ENCODE results near the gene CCND2. TPM values are rescaled to one million over a fixed set of nuclear protein-coding genes. Genes with fewer than 3 reads are reported as not detected.

The CCND2 gene
- total and polyA plus RNA-seq, 9 of the 15 experiments (the other 6 are each of a cell fraction or from before 2014, with no cell fraction given): 13.6 to 99.3 (median 39.6) TPM

DNA sequence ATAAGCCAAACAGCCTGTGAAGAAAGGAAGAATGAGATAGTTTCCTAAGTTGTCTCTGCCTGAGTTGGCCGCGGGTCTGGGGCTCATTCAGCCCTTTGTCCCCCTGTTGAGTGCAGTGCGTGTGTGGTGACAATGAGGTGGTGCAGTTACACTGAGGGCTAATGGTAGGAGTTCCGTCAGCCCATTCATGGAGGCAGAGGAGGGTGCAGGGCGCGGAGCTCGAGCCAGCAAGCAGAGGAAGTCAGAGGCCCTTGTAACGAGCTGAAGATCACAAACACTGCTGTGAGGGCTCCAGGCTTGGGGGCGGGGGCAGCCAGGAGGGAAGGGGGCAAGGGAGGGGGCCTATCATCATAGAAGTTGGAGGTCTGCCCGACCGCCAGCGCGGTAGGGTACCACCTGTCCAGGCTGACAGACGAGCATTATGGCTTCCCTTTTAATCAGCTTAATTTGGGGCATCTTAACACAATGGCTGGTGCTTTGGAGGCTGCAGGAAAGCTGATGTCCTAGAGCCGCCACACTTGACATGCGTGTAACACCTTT, 20.5 kb downstream of the CCND2 start (continued):
- TF ChIP-seq MGA (IDR thresholded peaks at IDR 0.05): no peak
- no peak for TF ChIP-seq IFI16 (CRISPR knock-in tag; IDR thresholded peaks at IDR 0.05)
- no peak for TF ChIP-seq ZNF778 (CRISPR knock-in tag; IDR thresholded peaks at IDR 0.05)
- no peak for TF ChIP-seq TEAD4 (IDR thresholded peaks at IDR 0.05; ENCODE audit: low read length)
- no peak for TF ChIP-seq TEAD4 (CRISPR knock-in tag; IDR thresholded peaks at IDR 0.05; ENCODE audit: borderline replicate concordance)
- TF ChIP-seq NEUROD1 (IDR thresholded peaks at IDR 0.05; ENCODE audit: borderline replicate concordance, low read depth, low read length, partially characterized antibody): no peak
- no peak for TF ChIP-seq POLR3G (IDR thresholded peaks at IDR 0.05; ENCODE audit: extremely low read depth, insufficient read length, insufficient replicate concordance)
- TF ChIP-seq ZNF184 (CRISPR knock-in tag; IDR thresholded peaks at IDR 0.05): no peak
- TF ChIP-seq ZNF282 (CRISPR knock-in tag; IDR thresholded peaks at IDR 0.05): no peak
- TF ChIP-seq ZBTB1 (CRISPR knock-in tag; IDR thresholded peaks at IDR 0.05; ENCODE audit: borderline replicate concordance, low read depth): no peak
- no peak for TF ChIP-seq ZNF766 (CRISPR knock-in tag; conservative IDR thresholded peaks at IDR 0.05)

All from K562 (cell line).